NCI-H1436 (cell line): ENCODE data around the gene MYH15.

Experiments
- DNase-seq: peaks from one replicate; lab custom pipeline; 2025; lab: John Stamatoyannopoulos, UW

MYH15 gene

DNA sequence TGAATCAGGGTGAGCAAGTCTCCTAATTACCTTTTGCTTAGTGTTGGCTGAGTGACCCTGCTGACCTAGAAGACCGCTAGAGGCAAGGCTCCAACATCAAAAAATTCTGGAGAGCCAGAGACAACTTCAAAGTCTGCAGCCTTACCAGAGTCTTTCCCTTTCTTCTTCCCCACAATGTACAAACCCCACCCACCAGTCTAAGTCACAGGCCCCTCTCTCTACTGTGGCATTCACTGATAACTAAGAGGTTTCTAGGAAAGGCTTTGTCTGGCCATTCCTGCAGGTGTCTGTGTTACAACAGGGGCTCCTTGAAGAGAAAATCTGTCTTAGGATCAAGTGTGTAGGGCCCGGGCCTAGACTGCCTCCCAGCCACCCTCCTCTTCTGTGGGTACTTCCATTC lies 525 bp downstream of the MYH15 start:
- DNase-seq, result no peak

GRCh38 chr3:108509263-108509662 lies 1.1 kb downstream of the MYH15 start:
- DNase-seq, result no peak

- no peak for DNase-seq
Observed at GRCh38 chr3:108507902-108508301, 2.5 kb downstream of the MYH15 start.

DNA sequence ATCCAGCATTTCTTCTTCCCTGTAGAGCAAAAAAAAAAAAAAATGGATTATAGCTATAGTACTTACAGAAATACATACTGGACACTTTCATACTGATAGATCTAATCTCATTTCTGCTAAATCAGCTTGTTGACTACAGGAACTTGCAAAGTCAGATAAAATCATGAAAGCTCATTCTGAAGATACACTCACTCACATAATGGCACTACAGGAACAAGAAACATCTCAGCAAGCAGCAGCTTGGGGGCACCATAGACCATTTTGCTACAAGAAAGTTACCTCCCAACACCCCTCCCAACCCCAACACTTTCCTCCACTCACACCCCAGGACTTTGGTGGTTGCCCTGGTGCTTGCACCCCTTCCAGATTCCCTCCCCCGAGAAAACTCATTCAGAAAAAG lies 4.6 kb downstream of the MYH15 start:
- DNase-seq, result no peak

- no peak for DNase-seq
Observed at GRCh38 chr3:108503722-108504121, 6.7 kb downstream of the MYH15 start.

- DNase-seq, result no peak
Observed at GRCh38 chr3:108501535-108501934, 8.9 kb downstream of the MYH15 start.

DNA sequence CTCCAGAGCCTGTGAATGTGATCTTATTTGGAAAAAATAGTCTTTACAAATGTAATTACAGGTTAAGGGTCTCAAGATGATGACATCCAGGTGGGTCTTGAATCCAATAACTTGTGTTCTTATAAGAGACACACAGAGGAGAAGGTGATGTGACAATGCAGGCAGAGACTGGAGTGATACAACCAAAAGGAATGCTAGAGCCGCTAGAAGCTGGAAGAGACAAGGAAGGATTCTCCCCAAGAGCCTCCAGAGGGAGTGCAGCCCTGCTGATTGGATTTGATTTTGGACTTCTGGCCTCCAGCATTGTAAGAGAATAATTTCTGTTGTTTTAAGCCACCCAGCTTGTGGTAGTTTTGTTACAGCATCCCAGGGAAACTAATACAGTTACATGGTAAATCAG lies 9.7 kb downstream of the MYH15 start:
- DNase-seq, result no peak

DNA sequence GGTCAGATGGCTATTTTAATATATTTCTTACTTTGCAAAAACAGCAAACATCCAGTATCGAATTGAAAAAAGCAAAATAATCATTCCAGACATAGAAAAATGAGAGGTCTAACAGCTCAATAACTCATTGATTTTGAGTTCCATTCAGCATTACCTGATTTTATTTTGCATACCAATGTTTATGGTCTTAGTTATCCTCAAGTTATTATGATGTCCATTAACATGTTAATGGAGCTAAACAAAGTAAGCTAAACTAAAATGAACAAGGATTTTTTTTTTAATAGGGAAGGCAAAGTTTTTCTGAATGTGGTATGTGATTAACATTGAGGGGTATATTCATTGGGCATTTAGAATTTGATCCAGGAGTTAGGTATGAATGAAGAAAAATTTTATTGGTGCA lies 13.1 kb downstream of the MYH15 start:
- DNase-seq, result no peak

GRCh38 chr3:108495717-108496116 lies 14.7 kb downstream of the MYH15 start:
- no peak for DNase-seq

GRCh38 chr3:108494906-108495531 lies 15.4 kb downstream of the MYH15 start:
- DNase-seq, result no peak

DNA sequence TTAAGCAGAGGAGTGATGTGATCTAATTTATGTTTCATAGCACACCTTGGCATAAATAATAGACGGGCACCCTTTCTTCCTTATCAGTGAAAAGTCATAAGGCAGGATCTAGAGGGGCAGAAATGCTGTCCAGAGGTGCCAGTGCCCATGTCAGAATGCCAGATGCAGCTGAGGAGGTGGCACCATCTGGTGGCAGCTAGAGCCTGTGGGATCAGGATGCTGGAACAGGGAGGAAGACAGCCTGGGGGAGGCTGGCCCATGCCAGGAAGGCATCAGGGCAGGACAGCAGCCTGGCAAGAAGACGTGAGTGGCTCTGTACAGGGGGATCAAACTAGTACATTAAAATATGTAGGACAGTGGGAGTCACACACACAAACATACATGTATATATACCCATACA lies 16.5 kb downstream of the MYH15 start:
- no peak for DNase-seq

- no peak for DNase-seq
Observed at GRCh38 chr3:108491456-108491855, 18.9 kb downstream of the MYH15 start.

GRCh38 chr3:108489776-108490175 lies 20.6 kb downstream of the MYH15 start:
- peak; percentile 73 for DNase-seq

DNA sequence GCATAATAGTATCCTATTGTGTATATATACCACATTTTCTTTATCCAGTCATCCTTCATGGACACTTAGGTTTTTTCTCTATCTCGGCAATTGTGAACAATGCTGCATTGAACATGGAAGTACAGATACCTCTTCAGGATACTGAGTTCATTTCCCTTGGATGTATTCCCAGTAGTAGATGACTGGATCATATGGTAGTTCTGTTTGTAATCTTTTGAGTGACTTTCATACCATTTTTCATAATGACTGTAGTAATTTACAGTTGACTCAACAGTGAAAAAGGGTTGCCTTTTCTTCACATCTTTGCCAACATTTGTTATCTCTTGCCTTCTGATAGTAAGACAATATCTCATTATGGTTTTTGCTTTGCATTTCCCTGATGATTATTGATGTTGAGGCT lies 21.8 kb downstream of the MYH15 start:
- no peak for DNase-seq

GRCh38 chr3:108487439-108487838 lies 23.0 kb downstream of the MYH15 start:
- no peak for DNase-seq

DNA sequence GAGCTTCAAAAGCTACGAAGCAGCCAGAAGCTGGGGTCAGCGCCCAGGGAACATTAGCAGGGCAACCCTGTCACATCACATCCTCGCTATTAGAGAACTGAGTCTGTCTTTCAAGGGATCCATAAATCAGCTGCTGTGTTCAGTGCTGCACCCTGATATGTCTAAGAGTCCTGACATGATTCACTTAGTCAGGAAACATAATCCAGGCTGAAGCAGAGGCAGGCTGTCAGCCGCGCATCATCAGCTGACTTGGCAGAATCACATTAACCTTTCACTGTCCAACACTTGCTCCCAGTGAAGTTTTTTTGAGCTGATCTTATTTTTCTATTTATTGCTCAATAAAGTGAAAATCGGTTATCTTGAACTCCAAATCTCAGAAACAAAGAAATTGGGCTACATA lies 23.5 kb downstream of the MYH15 start:
- no peak for DNase-seq

GRCh38 chr3:108486338-108486737 lies 24.1 kb downstream of the MYH15 start:
- DNase-seq, result no peak

DNA sequence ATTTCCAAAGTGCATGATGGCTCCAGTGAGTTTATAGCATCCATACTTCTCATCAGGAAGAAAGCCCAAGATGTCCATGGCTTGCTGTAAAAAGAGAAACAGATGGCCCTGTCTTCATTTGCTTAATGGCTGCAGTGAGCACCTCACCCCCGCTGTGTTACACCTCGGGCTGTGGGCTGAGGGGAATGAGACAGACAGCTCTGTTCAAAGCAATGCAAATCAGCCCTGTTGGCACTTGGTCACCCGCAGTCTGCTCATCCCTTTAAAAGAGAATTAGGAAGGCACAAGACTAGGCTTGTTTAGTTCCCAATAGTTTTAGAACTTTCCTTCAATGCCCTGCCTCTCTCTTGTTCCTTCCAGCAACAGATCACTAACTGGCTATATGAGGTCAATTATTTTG lies 25.2 kb downstream of the MYH15 start:
- no peak for DNase-seq

GRCh38 chr3:108479224-108479623 lies 31.2 kb downstream of the MYH15 start:
- DNase-seq, result no peak

- DNase-seq, result peak; percentile 83
Observed at GRCh38 chr3:108477511-108478147, 32.8 kb downstream of the MYH15 start.

GRCh38 chr3:108475220-108475782 lies 35.1 kb downstream of the MYH15 start:
- DNase-seq, result no peak

- DNase-seq, result no peak
Observed at GRCh38 chr3:108474581-108474980, 35.8 kb downstream of the MYH15 start.

DNA sequence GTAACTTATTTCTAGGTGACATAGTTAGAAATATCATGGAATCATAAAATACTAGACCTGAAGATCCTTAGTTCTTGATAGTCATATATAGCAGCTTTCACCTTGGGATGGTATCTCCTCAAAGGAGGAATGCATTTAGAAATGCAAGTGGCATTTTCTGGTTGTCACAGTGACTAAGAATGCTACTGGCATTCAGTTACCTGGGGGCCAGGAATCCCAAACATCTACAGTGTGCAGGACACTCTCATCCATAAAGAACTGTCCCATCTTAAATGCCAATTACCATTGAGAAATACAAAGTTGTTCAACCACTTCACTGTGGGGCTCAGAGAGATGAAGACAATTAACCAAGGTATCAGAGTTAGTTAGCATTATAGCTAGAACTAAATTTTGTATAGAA lies 36.7 kb downstream of the MYH15 start:
- no peak for DNase-seq
